Epithelial cell of proximal tubule (primary cell): ENCODE results near the gene PANX1. TPM values are rescaled to one million over a fixed set of nuclear protein-coding genes. Genes with fewer than 3 reads are reported as not detected.

Experiments
- DNase-seq: peaks from one replicate; pipeline ENCODE4 v3.0.0-alpha.2; 2011; ENCODE audit warnings: low read depth
- H3K4me3 ChIP-seq: 2 replicates; pipeline ENCODE4 v1.5.1; 2011; ENCODE audit warnings: low read depth, mild to moderate bottlenecking, low read length
- CTCF ChIP-seq: conservative IDR thresholded peaks from 2 replicates; pipeline ENCODE4 v1.5.1; 2012; ENCODE audit warnings: low read depth, mild to moderate bottlenecking, low read length
- total RNA-seq: library from RNA; depleted of rRNA; stranded (reverse); fragments of >200 nt; gene quantifications from 2 replicates; pipeline ENCODE4 v1.2.3, GENCODE V29; 2015

Gene PANX1
- total RNA-seq, 1 donor from 2014 or later = 28.9 TPM

GRCh38 chr11:94128291-94128745 is 323 bp upstream of the PANX1 start:
- TF ChIP-seq CTCF = no peak
- H3K4me3 ChIP-seq = peak overlapping the region; percentile 72
- no peak for DNase-seq

- no peak for TF ChIP-seq CTCF
- peak overlapping the region; percentile 72 for H3K4me3 ChIP-seq
- no peak for DNase-seq
These were observed 1.1 kb downstream of the PANX1 start for GRCh38 chr11:94129512-94130297.

- no peak for DNase-seq
These were observed 1.8 kb downstream of the PANX1 start for GRCh38 chr11:94130298-94131046.

GRCh38 chr11:94131047-94131717 is 2.5 kb downstream of the PANX1 start:
- no peak for TF ChIP-seq CTCF
- no peak for DNase-seq
- H3K4me3 ChIP-seq = no peak overlapping the region

More at GRCh38 chr11:94130298-94131046, 1.8 kb downstream of the PANX1 start:
- peak overlapping the region; percentile 72 for H3K4me3 ChIP-seq
- TF ChIP-seq CTCF = no peak

- no peak for DNase-seq
- H3K4me3 ChIP-seq = no peak overlapping the region
- TF ChIP-seq CTCF = no peak
These were observed 3.1 kb downstream of the PANX1 start for GRCh38 chr11:94131718-94132115.

GRCh38 chr11:94132152-94132558 is 3.5 kb downstream of the PANX1 start:
- no peak for DNase-seq
- no peak overlapping the region for H3K4me3 ChIP-seq
- no peak for TF ChIP-seq CTCF
